ENCODE measurements around the gene MAD2L1.

Gene MAD2L1

GRCh38 chr4:120017939-120018692, 48.5 kb downstream of the MAD2L1 start:
- TF ChIP-seq YY1 (IDR thresholded peaks at IDR 0.05; ENCODE audit: low read depth) (no peak), CEBPB (IDR thresholded peaks at IDR 0.05) (no peak), ZBTB7A (IDR thresholded peaks at IDR 0.05; ENCODE audit: low read depth) (no peak), RAD21 (IDR thresholded peaks at IDR 0.05; ENCODE audit: low read depth) (no peak), USF1 (IDR thresholded peaks at IDR 0.05) (no peak), FOXM1 (IDR thresholded peaks at IDR 0.05; ENCODE audit: borderline replicate concordance, low read depth) (no peak), CREB1 (IDR thresholded peaks at IDR 0.05; ENCODE audit: low read depth) (no peak), EGR1 (IDR thresholded peaks at IDR 0.05) (no peak), TCF12 (IDR thresholded peaks at IDR 0.05; ENCODE audit: low read depth) (no peak), NFIC (IDR thresholded peaks at IDR 0.05) (no peak), REST (IDR thresholded peaks at IDR 0.05; ENCODE audit: low read depth) (no peak), TAF1 (IDR thresholded peaks at IDR 0.05; ENCODE audit: low read depth) (no peak), TEAD4 (IDR thresholded peaks at IDR 0.05) (no peak)
- TF ChIP-seq, protein P1, sequence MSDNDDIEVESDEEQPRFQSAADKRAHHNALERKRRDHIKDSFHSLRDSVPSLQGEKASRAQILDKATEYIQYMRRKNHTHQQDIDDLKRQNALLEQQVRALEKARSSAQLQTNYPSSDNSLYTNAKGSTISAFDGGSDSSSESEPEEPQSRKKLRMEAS (IDR thresholded peaks at IDR 0.05) = no peak

DNA sequence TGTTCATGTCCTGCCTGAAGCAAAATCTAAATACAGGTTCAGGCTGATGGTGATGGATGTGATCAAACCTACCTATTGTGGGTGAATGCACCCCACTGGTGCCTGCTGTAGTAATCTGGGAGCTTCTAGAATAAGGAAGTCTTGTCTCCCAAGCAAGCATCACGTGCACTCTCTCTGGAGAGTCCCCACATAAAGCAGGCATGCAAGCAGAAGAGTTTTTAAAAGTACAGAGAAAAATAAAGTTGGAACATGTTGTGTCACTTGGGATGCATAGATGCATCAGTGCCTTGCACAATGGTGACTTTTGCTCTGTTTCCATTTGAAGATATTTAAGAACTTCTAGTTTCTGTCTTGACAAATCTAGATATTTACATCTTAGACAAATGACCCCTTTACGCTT, 54.9 kb downstream of the MAD2L1 start:
- TF ChIP-seq, protein P1 (IDR thresholded peaks at IDR 0.05) = no peak
- TF ChIP-seq EGR1 (IDR thresholded peaks at IDR 0.05) (no peak), YY1 (IDR thresholded peaks at IDR 0.05; ENCODE audit: low read depth) (no peak), FOXM1 (IDR thresholded peaks at IDR 0.05; ENCODE audit: borderline replicate concordance, low read depth) (no peak), USF1 (IDR thresholded peaks at IDR 0.05) (no peak), EP300 (IDR thresholded peaks at IDR 0.05; ENCODE audit: borderline replicate concordance) (no peak), TCF12 (IDR thresholded peaks at IDR 0.05; ENCODE audit: low read depth) (no peak), NFIC (IDR thresholded peaks at IDR 0.05) (no peak), TAF1 (IDR thresholded peaks at IDR 0.05; ENCODE audit: low read depth) (no peak), ZBTB7A (IDR thresholded peaks at IDR 0.05; ENCODE audit: low read depth) (no peak), TEAD4 (IDR thresholded peaks at IDR 0.05) (no peak), CREB1 (IDR thresholded peaks at IDR 0.05; ENCODE audit: low read depth) (no peak), CEBPB (IDR thresholded peaks at IDR 0.05) (no peak)

DNA sequence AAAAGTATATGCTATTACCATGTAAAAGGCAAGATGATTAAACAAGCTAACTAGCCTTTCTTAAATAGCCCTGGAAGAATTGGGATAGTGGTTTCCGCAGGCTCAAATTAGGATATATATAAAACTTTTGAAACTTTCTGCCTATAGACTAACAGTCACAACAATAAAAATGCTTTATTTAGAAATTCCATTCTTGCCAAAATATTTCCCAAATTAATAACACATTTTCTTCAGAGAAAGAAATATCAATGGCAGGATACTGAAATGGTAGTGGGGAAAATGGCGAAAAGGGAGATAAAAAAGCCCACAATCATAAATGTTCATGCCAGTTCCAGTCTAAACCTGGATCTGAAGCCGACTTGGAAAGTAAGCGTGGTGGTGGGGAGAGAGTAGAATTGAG, 56.0 kb downstream of the MAD2L1 start:
- TF ChIP-seq USF1 (IDR thresholded peaks at IDR 0.05) (no peak), NFIC (IDR thresholded peaks at IDR 0.05) (no peak), TAF1 (IDR thresholded peaks at IDR 0.05; ENCODE audit: low read depth) (no peak), YY1 (IDR thresholded peaks at IDR 0.05; ENCODE audit: low read depth) (no peak), ZBTB7A (IDR thresholded peaks at IDR 0.05; ENCODE audit: low read depth) (no peak), CEBPB (IDR thresholded peaks at IDR 0.05) (no peak), REST (IDR thresholded peaks at IDR 0.05; ENCODE audit: low read depth) (no peak), RAD21 (IDR thresholded peaks at IDR 0.05; ENCODE audit: low read depth) (no peak), EP300 (IDR thresholded peaks at IDR 0.05; ENCODE audit: borderline replicate concordance) (no peak), EGR1 (IDR thresholded peaks at IDR 0.05) (no peak), TEAD4 (IDR thresholded peaks at IDR 0.05) (no peak), CREB1 (IDR thresholded peaks at IDR 0.05; ENCODE audit: low read depth) (no peak), FOXM1 (IDR thresholded peaks at IDR 0.05; ENCODE audit: borderline replicate concordance, low read depth) (no peak), TCF12 (IDR thresholded peaks at IDR 0.05; ENCODE audit: low read depth) (no peak)
- TF ChIP-seq, protein P1 (IDR thresholded peaks at IDR 0.05) = no peak

DNA sequence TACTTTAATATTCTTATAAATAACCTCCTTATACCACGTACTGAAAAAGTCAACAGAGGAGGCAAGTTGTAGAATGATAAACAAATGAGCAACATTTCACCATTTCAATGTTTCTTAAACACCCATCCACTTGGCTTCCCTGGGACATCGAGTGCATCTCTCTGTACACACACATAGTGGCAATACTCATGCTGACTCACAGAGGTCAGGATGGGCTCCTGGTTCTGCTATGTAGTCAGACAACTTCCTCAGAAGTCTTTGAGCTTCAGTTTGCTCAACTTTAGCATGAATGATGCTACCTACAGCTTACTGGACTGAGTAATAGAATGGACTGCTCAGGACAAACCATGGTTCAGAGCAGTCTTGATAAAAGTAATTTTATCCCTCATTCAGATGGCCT, 56.9 kb downstream of the MAD2L1 start:
- TF ChIP-seq REST (IDR thresholded peaks at IDR 0.05; ENCODE audit: low read depth) (no peak), EGR1 (IDR thresholded peaks at IDR 0.05) (no peak)
- TF ChIP-seq, protein P1 (IDR thresholded peaks at IDR 0.05) = no peak
